Stimulated activated CD4-positive, alpha-beta T cell treated with anti-CD3 and anti-CD28 coated beads, Interleukin-1b, Interleukin-23, amount 100 ng/mL, for 24 hours (primary cell): Measurements from ENCODE around the gene NXPH1.

Experiments used
- DNase-seq, 4 experiments: peaks; one replicate each; pipeline ENCODE4 v3.0.0-alpha.2; 2020; ENCODE audit warnings: low read depth in 4 of 4, low spot score in 1 of 4

The NXPH1 gene

DNA sequence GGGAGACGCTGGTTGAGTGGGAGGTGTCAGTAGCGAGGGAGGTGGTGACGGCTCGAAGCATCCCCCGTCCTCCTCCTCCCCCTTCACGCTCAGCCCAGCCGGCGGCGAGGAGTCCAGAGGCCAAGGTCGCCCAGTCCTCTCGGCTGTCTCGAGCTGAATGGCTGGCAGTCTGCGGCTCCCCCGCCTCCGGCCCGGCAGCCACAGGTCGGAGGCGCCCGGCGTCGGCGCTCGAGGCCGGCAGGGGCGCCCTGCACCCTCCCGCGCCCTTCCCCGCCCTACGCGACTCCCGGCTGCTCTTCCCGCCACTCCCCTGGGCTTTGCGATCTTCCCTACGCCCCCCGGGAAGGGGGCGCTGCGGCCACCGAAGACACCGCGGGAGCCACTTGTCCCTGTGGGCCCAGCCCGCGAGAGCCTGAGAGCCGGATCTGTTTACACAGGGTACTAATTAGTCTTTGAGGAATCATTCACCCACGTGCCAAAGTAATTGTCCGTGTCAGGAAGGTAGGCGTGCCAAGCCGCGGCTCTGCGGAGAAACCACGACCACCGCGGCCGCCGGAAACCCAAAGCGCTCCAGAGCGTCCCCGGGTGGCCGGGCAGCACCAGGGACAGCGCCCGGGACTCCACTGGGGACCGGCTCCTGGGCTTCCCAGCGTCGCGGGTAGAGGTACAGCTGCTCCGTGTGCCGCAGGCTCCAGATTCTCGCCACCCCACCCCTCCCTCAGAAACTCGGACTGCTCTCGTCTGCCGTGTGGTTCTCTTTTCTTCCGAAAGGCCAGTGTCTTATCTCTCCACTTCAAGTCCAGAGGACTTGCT lies at the start of gene NXPH1:
TSS of gene NXPH1 (plus strand) at position 133 of the 813 bp plus-strand sequence.
- DNase-seq: no peak

DNA sequence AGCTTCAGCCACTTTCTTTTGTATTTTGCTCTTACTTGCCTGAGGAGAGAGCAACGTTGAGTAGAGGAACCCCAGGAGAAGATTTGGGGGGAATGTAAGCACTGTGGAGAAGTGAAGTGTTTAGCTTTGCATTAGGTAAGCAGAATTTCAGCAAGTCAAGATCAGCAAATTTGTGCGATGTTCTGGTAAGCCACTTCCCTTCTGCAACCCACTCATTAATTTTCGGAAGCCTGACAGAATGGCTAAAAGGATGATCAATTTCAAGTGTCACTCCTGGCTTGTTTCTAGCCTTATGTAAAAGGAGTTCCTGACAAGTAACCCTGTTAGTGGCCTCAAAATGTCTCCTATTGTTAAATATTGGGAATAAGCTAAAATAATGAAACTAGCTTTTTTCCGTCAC lies 48.5 kb upstream of the NXPH1 start:
- no peak for DNase-seq

DNA sequence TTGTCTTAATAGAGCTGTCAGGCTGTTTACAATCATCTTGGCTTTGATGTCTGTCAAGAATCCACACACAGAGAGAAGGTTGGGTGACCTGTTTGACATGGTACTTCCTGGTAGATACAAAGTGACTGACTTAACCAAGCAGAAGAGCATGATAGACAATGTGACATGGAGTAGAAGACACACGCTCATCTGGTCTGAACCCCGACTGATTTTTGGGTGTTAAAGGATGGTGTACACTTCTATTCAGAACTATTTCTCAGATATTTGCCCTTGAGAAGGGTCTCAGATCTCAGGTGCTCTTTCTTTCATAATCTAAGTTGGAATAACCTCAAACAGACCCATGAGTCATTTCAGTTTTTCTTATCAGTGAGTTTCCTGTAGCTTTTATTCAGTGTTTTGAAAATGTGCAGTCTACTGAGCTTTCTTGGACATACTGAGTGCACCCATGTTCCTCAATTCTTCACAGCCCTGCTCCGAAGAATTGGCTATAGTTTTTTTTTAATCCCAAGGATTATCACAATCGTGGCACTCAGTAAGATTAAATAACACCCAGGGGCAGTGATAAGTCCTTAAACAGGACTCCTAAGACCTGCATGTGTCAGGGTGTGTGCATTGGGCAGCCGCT lies 46.4 kb upstream of the NXPH1 start:
- DNase-seq: no peak

DNA sequence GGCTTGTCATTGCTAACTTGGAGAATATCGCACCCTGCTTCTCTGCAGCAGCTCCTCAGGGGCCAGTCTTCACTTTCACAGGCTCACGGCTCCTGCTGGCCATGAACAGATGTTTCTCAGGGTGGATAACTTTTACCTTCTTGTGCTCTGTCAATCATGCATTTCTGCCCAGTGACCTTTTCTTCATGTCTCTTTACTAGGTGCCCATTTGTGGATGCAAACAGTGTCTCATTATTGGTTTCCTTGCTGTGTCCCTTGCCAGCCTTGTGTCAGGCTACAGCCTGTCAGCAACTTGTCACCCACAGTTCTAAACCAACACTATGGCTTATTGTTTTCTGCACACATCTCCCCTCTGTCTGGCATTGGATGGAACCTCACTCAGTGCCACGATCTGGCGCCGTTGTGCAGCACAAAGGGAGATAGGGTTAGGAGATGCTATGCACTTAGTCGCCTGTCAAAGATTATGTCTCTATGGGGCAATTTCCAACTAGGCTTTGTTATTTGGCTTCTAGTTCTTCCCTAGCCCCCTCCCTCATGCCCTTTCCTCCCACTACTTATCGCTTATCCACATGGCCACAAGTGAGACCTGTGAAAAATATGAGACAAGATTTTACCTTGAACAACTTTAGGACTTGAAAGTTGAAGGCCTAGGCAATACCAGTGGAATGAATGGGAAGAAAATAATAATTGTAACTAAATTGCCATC lies 45.7 kb upstream of the NXPH1 start:
- no peak for DNase-seq

DNA sequence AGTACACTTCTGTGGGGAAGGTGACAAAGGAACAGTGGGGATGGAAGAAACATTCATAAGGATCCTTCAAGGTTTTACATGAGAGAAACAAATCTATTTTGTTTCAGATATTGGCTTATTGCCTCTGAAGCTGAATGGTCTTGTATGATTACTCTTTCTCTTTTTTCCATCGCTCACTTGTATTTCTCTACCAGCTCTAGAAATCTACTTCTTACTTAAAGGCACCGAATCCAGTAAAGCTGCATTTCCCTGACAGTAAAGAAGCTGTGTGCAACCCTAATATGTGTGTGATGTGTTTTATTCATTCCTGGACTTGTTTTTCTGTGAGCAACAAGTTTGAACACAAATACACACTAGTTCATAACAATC lies 45.2 kb upstream of the NXPH1 start:
- DNase-seq: no peak

DNA sequence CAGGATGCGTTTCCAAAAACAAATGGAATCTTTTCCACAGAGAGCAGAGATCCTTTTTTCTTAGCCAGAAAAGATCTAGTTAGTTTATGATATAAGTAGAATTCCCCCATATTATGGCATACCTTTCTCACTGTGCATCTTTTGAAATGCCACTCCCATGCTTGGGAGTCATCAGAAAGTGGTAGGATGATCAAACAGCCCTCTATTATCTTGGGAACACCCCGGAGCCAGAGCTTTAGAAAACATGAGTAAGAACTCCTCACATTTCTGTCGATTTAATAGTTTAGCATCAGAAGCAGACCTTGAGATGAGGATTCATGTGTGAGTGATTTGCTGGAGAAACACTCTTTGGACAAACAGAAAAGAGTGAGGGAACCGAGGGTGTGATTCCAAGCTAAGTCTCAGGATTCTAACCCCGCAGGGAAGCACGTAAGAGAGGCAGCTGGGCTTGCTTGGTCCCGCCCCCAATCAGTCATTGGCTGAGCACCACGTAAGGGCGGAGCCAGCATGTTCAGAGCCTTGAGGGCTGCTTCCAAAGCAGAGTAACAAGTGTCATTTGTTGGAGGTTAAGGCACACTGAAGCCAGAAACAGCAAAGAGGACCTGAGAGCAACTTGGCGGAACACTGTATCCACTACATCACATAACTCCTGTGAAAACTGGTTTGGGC lies 43.7 kb upstream of the NXPH1 start:
- no peak for DNase-seq

DNA sequence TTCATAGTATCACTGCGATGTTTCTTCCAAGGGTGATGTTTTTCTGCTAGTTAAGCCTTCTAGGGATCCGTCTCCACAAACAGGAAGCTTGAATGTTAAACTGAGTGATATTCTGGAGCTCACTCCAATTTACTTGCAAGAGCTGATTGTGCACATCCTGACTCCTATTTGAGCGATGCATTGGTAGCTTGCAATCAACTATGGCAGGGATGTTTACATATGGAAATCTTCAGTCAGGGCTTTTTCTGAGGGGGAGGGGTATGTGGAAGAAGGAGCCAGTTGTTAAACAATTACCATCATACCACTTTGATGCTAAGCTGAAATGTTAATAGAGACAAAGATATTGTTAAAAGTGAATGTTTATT lies 43.2 kb upstream of the NXPH1 start:
- DNase-seq: no peak

DNA sequence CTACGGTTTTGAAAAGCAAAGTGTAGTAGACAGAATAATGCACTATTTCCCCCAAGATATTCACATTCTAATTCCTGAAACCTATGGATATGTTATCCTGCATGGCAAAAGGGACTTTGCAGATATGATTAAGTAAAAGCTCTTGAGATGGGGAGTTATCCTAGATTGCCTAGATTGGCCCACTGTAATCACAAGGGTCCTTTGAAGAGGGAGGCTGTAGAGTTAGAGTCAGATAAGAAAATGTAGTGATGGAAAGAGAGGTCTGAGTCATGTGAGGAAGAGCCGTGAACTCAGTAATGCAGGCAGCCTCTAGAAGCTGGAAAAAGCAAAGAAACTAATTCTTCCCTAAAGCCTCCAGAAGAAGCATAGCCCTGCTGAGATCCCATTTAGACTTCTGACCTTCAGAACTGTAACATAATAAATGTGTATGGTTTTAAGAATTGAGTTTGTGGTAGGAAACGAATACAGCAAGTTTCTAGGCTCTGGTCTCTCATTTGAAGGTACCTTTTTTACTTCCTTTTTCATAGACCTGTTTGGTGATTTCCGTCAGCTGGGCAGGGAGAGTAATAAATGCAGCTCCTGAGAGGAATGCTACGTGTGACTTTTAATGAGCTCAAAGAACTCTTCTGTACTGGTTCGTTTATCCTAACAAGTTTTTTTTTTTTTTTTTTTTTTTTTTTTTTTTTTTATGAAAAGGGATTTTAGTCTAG lies 41.9 kb upstream of the NXPH1 start:
- no peak for DNase-seq

DNA sequence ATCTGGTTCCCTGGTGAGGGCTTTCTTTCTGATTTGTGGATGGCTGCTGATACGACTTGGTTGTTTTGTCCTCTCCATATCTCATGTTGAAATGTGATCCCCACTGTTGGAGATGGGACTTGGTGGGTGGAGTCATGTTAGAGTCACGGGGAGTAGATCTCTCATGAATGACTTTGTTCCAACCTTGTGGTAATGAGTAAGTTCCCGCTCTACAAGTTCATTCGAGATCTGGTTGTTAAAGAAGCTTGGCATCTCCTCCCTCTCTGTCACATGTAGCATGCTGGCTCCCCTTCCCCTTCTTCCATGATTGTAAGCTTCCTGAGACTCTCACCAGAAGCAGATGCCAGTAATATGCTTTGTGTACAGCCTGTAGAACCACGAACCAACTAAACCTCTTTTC lies 37.1 kb upstream of the NXPH1 start:
- no peak for DNase-seq

DNA sequence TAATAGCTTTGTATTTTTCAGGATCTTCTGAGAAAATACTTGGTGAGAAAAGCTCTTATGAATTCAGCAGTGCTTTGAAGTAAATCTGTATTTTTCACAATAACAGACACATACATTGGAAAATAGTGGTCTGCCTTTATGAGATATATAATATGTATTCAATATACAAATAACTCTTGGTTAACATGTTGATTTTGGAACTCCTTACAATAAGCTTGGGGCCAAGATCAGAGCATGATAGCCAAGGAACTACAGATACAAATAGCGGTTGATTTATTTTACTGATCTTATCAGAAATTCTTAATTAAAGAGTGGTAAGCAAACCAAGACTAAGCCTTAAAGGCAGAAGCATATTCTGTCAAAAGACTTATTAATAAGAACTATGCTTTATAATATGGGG lies 24.5 kb upstream of the NXPH1 start:
- DNase-seq: no peak

DNA sequence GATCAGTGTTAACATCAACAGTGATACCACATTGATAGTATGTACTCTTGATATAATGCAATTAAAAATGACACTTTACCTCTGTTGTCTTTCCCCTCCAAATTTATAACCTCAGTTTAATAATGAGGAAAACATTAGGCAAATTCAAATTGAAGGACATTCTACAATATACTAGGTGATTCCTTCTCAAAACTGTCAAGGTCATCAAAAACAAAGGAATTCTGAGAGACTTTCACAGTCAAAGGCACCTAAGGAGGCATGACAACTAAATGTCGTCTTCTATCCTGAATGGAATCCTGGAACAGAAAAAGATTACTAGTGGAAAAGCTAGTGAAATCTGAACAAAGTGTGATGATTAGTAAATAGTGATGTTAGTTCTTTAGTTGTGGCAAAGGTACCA lies 22.3 kb upstream of the NXPH1 start:
- DNase-seq: no peak

DNA sequence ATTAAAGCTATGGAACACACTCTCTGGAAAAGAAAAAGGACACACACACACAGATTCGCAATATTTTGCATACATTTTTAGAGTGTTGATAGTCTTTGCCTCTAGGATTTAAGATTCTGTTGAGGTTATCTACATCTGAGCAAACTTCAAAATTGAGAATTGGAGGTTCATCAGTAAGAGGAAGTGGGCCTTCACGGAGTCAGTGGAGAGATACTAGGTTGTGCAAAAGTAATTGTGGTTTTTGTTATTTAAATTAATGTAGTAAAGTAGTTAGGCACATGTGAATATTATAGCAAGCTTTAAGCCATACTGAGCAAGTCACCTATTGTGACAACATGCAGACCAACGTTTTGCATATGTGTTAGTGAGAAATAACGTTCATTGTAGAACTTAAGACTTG lies 19.8 kb upstream of the NXPH1 start:
- no peak for DNase-seq

DNA sequence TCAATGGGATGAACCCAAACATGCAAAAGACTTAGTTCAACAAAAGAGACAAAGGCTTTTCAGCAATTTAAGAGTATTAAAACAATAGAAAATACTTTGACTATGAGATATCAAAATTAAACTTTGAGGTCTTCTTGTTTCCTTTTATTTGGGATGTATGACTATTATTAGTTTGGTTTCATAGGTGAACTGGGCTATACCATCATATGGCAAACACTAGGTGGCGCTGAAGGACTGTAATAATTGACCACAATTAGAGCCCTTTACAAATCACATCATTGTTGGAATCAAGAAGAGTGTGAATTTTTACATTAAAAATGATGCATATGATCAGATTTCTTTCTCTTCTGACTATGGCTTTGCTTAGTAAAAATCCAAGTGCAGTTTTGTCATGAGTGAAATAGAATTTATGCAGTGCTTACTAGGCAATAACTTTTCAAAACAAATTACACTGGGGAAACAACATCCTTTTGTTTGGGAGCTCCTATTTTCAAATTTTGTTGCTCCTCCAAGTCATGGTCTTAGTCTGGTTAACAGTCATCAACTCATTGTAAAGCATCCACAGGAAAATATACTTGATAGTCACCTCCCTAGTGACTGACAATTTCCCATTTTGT lies 14.7 kb upstream of the NXPH1 start:
- DNase-seq: peak; percentile 17 to 34 (median 19)

DNA sequence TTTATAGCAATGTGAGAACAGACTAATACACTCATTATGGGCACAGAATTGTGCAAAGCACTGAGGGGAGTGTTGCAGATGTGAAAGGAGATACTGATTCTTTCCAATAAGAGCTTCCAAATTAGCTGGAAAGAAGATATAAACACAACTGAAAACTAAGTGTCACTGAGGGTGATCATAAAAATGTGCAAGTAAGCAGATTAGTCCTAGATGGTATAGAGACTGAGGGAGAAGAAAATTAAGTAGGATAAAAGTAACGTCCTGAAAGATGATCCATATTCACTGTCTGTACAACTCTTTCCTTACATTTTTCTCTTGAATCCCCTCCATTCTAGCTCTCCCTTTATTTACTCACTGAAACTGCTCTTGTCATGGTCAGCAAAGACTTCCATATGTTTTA lies 11.2 kb upstream of the NXPH1 start:
- DNase-seq: no peak

DNA sequence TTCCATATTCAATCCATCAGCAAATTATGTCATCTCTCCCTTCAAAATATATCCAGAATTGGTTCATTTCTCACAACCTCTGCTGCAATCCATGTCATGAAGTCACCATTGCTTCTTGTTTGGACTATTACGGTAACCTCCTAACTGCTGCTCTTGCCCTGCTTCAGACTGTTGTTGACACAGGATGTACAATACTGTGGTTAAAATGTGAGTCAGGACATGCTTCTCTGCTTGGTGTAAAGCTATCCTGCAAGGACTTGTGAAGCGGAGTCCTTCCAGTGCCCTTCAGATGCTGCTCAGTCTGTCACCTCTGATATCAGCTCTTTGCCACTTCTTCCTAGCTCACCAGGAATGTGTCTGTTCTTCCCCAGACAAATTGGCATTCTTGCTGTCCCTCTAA lies 10.4 kb upstream of the NXPH1 start:
- DNase-seq: no peak

DNA sequence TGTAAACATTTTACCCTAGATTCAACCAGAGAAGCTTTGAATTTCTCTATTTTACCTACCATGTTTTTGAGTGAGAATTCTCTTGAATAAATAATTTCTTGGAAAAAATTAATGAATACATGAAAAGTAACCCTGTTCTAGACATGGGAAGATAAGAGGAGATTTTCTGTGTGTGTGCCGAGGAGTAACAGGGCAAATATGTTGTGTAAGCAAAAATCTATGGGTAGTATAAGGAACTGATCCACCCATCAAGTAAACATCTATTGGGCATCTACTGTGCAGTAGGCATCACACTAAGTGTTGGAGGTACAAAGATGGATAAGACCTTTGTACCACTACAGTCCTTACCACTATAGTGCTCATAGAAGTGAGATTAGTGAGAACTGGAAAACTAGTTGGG lies 8.2 kb upstream of the NXPH1 start:
- DNase-seq: no peak

DNA sequence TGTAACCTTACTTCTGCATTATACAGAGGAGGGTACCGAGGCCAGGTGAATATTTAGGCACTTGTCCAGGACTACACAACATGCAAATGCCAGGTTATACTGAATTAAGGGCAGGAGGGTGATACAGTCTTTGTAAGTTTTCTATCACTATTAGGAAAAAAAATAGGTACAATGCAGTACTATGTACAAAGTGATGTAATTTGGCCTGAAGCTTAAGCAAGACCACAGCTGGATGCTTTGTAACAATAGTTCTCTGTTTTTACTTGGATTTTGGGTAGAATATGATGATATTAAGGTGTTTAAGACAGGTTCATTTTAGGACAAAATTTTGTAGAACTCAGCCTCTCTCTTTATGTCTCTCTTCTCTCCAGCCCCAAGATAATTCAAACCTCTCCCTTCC lies 2.8 kb upstream of the NXPH1 start:
- no peak for DNase-seq

DNA sequence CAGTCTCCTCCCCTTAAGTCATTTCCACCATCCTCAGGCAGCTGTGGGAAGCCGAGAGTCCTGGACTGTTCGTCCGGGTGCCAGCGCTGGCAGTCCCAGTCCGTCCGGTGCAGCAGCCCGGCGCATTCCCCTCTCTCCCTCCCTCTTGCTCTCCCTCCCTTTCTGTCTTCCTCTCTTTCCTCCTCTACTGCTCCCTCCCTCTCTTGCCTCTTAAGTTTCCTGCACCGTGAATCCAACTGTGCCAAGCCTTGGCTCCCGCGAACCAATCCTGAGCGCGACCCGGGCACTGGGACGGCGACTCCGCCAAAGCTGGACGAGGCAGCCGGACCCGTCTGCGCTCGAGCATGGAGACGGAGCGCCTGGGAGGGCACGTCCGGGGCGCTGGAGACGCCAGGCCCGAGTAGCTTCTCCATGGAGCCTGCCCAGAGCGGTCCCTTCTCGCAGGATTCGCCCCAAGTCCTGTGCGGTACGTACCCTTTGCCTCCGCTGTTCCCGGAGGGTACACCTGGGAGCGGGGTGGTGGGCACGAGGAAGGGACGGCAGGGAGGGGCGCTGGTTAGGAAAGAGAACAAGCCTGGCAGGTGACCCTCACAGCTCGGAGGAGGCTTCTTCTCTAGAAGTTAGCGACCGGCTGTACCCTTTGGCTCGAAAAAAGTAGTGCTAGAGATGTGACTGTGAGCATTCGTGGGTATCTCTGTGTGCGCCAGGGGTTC lies 1.0 kb downstream of the NXPH1 start:
- no peak for DNase-seq

DNA sequence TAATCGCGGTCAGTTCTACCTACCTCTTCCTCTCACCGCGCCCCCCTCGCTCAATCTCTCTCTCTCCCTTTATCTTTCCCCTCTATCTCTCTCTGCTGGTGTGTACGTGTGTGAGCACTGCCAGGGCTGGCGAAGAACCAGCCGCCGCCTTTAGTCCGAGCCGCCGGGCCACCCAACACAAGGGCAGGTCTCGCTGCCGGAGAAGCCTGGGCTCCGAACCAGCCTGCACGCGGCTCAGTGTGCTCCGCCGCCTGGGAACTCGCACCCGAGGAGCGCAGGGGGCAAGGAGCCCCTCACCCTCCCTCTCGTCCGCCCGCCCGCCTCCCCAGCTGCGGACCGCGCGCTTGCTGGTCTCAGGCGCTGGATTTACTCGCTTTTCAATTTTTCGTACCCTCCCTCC lies 1.7 kb downstream of the NXPH1 start:
- no peak for DNase-seq
